Umbilical cord (tissue), 2 donors: ENCODE measurements around the gene ADAM12. TPM values are rescaled to one million over a fixed set of nuclear protein-coding genes. Genes with fewer than 3 reads are reported as not detected.
A peak's percentile ranks its signal among the peaks of the same experiment; 100 is the strongest.

Experiments
- DNase-seq: peaks from one replicate; pipeline ENCODE4 v3.0.0-alpha.2; 2015; ENCODE audit warnings: low spot score
- total RNA-seq: library from RNA; depleted of rRNA; stranded (reverse); fragments of >200 nt; gene quantifications from one replicate; pipeline ENCODE4 v1.2.3, GENCODE V29; 2014; ENCODE audit warnings: low replicate concordance; ENCODE audit not compliant: insufficient read depth

ADAM12 gene
- total RNA-seq, 1 donor from 2014 or later: 196 TPM

- no peak for DNase-seq
Measured at GRCh38 chr10:126317751-126318150, 70.5 kb downstream of the ADAM12 start.

DNA sequence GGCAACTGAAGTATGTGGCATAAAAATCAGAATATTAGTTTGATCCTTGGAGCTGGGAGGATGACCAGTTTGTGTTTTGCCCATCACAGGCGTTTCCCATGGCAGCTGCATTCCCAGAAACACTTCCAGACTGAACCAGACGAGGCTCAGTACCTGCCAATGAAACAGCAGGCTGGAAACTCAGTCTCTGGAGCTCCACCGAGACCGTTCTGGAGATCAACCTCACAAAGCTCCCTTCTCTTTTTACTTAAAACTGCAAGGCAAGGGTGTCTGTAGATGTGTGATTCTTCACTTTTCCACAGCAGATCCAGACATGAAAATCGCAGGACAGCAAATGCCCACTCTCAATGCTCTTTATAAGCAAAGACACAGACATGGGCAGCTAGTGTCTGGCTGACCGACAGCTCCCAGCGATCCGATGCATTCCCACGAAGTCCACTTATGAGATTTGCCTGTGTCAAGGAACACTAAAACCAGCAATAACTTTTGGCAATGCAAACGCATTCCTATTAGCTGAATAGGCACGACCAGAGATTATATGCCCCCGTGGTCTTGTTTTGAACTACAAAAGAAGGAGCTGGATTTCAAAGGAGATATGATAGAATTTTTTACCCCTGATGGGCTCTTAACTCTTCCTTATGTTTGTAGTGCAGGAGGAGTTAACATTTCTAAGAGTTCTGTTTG is 72.6 kb downstream of the ADAM12 start:
- peak; percentile 95 for DNase-seq

DNA sequence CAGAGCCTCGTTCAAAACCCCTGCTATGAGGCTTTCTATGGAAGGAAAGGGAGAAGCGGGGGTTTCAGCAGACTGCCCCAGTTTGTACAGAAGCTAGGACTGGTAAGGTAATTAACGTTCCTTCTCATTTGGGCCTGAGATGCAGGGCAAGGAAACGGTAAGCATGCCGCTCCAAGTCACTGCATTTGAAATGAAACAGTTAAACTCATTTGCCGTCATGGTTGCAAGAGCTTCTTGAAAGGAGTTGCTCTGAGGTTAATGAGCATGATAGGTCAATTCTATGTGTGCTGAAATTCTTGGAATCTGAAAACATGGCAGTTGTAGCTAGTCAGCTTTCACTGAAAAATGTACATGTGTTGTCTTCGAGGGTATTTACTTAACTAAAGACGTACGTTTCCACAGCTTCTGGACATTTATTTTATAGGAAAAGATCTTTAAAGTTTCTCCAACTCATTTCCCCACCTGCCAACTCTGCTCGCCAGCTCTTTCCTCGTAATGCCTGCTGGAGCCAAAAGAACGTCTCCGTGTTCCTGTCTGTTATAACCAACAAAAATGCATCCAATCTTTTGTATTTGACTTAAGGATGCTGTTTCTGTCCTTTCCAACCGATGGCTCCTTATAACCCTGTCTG is 73.3 kb downstream of the ADAM12 start:
- DNase-seq: no peak

DNA sequence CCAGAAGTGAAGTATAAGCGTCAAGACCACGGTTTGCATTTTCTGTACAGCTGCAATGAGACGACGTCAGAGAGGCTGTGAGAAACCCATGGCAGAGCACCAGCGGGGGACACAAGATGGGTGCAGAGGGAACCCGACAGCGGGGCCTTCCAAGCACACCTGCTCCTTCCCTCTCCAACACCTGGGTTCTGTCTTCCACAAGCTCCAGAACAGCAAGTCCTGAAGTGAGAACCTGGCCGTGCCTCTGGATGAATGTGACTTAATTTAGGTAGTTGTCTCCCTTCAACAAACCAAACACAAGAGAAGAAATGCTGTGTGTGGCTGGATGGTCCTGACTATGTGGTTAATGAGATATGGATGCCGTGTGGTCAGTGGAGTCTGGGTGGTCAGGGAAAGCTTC is 76.1 kb downstream of the ADAM12 start:
- no peak for DNase-seq

- DNase-seq: no peak
Measured at GRCh38 chr10:126309228-126309883, 78.9 kb downstream of the ADAM12 start.

DNA sequence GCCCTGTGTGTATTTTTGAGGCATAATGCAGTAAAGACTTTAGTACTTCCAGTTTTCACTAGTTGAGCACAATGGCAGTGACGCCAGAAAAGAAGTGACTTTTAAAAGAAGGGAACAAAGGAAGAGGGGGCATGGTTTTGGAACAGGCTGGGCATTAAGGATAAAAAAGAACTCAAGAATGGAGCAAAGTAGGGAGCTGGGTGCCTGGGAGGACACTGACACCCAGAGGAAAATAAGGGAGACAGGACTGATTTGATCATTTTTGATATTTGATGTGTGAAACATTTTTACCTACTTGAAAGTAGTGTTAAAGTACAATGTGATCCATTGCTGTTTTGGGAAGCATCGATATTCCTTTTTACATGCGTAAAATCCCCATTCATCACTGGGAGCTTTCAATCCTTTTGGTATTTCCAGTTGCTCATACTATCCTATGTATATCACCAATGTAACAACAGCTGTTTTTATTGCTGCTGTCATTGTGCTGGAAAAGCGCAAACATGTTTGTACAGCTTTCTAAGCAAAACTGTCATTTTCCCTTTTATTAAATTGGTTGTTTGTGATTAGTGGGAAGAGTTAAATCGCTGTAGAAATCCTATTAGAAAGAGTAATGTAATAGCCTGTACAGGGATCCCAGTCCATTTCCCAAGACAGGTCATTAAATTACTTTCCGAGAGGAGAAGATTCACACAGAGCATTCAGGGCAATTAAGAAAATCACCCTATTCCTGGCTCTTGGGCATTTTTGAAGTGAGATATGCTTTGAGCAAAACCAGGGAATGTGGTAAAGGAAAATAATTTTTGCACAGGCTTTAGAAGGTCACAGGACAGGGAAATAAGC is 85.2 kb downstream of the ADAM12 start:
- DNase-seq: peak; percentile 21

GRCh38 chr10:126302476-126302756 is 85.9 kb downstream of the ADAM12 start:
- no peak for DNase-seq

- DNase-seq: peak; percentile 89
Measured at GRCh38 chr10:126301701-126302475, 86.4 kb downstream of the ADAM12 start.

- DNase-seq: no peak
Measured at GRCh38 chr10:126294451-126294850, 93.8 kb downstream of the ADAM12 start.

- no peak for DNase-seq
Measured at GRCh38 chr10:126290232-126290631, 98.0 kb downstream of the ADAM12 start.

DNA sequence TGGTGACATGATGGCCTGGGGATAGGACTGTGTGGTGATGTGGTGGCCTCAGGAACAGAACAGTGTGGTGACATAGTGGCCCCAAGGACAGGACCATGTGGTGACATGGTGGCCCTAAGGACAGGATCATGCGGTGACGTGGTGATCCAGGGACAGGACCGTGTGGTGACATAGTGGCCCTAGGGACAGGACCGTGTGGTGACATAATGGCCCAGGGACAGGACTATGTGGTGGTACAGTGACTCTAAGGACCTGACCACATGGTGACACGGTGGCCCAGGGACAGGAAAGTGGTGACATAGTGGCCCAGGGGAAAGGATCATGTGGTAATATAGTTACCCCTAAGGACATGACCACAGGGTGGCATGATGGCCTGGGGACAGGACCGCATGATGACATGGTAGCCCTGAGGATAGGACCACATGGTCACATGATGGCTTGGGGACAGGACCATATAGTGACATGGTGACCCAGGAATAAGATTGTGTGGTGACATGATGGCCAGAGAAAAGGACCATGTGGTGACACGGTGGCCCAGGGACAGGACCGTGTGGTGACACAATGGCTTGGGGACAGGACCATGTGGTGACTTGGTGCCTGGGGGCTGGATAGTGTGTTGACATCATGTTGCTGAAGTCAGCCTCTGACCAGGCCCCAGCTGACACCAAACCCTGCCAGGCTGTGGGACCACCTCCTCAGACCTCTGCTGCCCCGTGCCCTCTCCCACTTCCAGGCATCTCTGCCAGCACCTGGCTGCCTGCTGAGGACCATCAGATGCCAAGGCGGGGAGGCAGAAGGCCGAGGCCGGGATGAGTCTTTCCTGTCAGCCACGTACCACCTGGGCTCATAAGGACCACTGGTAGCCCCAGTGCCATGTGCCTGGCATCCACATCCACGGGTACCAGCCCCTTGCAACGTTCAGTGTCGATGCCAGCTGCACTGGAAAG is 99.5 kb downstream of the ADAM12 start:
- no peak for DNase-seq

DNA sequence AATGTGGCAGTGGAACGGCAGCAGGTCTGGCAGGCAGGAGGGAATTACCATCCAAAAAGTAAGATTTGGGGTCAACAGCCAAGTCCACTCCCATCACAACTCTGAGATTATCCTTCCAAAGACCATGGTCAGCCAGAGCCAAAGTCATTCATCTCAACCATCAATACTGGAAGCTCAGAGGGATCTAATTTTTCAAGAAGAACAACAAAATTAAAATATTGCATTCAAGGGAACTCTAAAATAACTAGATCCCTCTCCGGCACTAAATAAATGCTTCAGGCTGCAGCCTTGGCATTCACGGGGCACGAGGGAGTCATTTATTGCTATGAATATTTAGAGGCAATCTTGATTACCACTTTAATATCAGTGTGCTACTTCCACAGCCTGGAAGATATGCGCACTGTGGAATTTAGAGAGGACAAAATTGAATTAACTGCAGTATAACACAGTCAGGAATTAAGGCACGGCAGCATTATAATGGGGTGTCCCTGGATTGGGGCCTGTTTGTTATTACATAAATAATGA is 102.0 kb downstream of the ADAM12 start:
- DNase-seq: no peak

DNA sequence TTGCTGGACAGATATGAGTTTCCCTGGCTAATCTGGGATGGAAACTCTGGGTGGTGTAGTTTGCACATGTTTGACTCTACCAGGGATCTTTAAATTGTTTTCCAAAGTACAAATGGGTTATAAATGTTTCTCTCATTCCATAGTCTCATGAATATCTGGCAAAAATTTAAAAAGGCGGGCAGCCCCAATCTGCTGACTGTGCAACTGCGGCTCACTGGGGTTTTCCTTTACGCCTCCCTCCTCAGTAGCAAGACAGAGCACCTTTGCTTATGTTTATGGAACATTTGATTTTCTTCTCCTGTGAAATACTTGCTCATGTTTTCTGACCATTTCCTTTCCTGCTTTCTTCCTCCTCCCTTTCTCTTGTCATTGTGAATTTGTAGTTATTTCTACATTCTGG is 105.0 kb downstream of the ADAM12 start:
- no peak for DNase-seq

DNA sequence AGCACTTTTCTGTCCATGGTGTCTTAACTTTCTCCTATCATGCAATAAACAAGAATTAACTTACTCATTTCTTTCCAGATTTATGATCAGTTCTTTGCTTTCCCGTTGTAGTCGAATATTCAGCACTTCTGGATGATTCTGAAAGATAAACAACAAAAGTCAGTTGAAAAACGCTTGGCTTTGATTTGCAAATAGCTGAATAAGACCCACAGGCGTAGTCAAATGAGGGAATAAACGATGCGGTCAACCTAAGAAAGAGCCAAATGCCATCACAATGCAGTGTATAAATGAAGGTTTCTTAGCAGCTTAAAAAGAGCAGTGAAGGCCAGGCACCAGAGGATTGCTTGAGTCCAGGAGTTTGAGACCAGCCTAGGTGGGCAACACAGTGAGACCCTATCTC is 109.4 kb downstream of the ADAM12 start:
- DNase-seq: peak; percentile 96

DNA sequence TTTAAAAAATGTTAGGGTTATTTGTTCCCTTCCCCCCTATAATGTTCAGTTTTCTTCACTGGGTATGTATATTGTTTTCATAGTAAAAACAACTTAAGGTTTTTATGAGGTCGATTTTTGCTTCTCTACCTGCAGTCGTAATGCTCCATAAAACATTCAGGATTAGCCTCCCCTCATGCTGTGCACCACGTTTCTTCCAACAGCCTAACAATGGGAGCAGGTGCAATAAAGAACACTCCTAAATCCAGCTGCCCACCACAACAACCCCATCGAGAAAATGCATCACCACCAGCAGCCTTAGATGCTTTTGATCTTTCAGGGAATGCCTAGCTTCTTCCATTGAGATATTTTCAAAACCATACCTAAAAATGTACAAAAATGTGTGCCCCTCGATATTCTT is 111.1 kb downstream of the ADAM12 start:
- no peak for DNase-seq

DNA sequence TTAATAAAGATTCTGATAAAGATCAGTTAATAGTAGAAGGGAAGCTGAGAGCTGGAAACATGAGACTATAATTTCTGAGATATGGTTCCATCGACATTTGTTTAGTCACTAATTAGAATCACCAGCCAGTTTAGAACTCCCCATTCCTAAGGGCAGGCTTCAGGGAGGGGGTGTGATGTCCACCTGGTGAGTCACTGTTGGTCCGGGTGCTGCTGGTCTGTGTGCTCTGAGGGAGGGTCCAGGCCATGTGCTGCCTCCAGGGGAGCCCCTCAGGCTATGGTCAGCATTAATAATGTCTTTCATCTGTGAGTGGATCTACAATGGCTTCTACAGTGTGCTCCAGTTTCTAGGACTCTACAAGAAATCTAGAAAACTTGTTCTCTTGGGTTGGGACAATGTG is 115.8 kb downstream of the ADAM12 start:
- no peak for DNase-seq

DNA sequence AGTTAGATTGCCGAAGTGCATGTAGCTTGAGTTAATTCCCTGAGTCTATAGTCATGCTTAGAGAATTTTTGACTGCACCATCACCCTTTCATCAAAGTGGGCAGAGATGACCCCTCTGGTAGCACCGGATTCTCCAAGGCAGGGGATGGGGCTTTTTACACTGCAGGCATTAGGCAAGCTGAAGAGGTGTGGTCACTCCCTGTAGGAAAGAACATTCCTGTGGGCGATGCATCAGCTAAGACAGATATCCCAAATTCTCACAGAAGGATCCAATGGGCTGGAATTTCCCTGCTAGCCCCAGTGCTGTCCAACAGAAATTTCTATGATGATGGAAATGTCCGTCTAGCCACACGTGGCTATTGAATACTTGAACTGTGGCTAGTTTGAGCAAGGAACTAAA is 118.2 kb downstream of the ADAM12 start:
- no peak for DNase-seq

DNA sequence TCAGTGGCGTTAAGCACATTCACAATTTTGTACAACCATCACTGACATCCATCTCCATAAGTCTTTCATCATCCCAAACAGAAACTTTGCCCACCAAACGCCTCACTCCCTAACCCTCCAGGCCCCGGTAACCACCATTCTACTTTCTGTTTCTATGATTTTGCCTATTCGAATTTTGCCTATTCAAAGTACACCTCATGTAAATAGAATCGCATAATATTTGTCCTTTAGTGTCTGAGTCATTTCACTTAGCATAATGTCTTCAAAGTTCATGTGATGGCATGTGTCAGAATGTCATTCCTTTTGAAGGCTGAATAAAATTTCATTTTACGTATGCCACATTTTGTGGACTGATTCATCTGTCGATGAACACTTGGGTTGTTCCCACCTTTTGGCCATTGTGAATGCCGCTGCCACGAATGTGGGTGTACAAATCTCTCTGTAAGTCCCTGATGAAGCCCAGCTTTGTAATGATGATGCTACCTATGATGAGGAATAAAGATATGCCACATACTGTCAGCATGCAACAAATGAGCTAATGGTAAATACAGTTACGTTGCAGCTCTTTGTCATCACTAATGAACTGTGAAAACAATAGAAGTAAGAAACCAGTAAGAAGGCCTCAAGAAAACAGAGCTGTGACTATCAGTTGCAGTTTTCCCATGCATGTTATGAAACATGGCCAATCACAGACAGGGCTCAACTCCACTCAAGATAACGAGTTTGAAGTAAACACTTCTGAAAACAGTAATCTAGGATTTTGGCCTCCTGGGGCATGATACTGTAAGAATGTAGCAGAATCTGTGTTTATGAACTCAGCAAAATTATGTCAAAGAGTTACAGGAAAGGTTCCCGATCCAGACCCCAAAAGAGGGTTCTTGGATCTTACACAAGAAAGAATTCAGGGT is 120.0 kb downstream of the ADAM12 start:
- peak; percentile 59 for DNase-seq
